WTC11 (cell line): ENCODE measurements around the gene APOL3. TPM values are rescaled to one million over a fixed set of nuclear protein-coding genes. Genes with fewer than 3 reads are reported as not detected.

Experiments
- ATAC-seq: fragments of 200-7000 bp; cut with Tn5 transposase; 2 replicates; pipeline ENCODE4 v1.10.0; 2021; ENCODE audit warnings: mild to moderate bottlenecking, moderate library complexity
- CTCF ChIA-PET: fragments of 300-600 bp; sonication (Branson Sonifier 250); formaldehyde crosslinking; loops from one replicate; lab custom pipeline; 2021; ENCODE audit warnings: antibody characterized with exemption; lab: Charles Lee
- POLR2A ChIA-PET: fragments of 350-600 bp; sonication (Branson Sonifier 250); formaldehyde crosslinking; loops from one replicate; lab custom pipeline; 2021; ENCODE audit warnings: antibody characterized with exemption; lab: Charles Lee
- DNase-seq: peaks from one replicate; pipeline ENCODE4 v3.0.0; 2021; ENCODE audit warnings: low spot score
- H3K27ac Mint-ChIP-seq: 2 replicates; pipeline ENCODE4 v1.8.0; 2021; ENCODE audit warnings: mixed read lengths
- H3K27me3 Mint-ChIP-seq: 2 replicates; pipeline ENCODE4 v1.8.0; 2021; ENCODE audit warnings: low read depth, mild to moderate bottlenecking, moderate library complexity, mixed read lengths
- H3K36me3 Mint-ChIP-seq: 2 replicates; pipeline ENCODE4 v1.8.0; 2021; ENCODE audit warnings: mixed read lengths
- H3K4me1 Mint-ChIP-seq: 2 replicates; pipeline ENCODE4 v1.8.0; 2022; ENCODE audit warnings: mixed read lengths
- H3K4me3 Mint-ChIP-seq: 2 replicates; pipeline ENCODE4 v1.8.0; 2021; ENCODE audit warnings: mild to moderate bottlenecking, moderate library complexity, mixed read lengths
- H3K9me3 Mint-ChIP-seq: 2 replicates; pipeline ENCODE4 v1.8.0; 2021; ENCODE audit warnings: mixed read lengths
- ATF6 ChIP-seq: sonication (generic); formaldehyde crosslinking; IDR thresholded peaks from 2 replicates; pipeline ENCODE4 v1.8.1; 2023; ENCODE audit warnings: mild to moderate bottlenecking, missing genetic modification reagents
- CREB1 ChIP-seq: sonication (generic); formaldehyde crosslinking; IDR thresholded peaks from 2 replicates; pipeline ENCODE4 v1.8.0; 2023; ENCODE audit warnings: mild to moderate bottlenecking, missing genetic modification reagents
- CTCF ChIP-seq: fragments of 200-600 bp; IDR thresholded peaks from 2 replicates; pipeline ENCODE4 v1.8.0; 2022; ENCODE audit warnings: antibody characterized with exemption
- E2F4 ChIP-seq: sonication (generic); formaldehyde crosslinking; IDR thresholded peaks from 2 replicates; pipeline ENCODE4 v1.8.1; 2022; ENCODE audit warnings: low read depth, mild to moderate bottlenecking, moderate library complexity, missing genetic modification reagents, borderline replicate concordance
- E2F5 ChIP-seq: sonication (generic); formaldehyde crosslinking; IDR thresholded peaks from 2 replicates; pipeline ENCODE4 v1.8.1; 2022; ENCODE audit warnings: mild to moderate bottlenecking, moderate library complexity, missing genetic modification reagents
- ESRRA ChIP-seq: sonication (generic); formaldehyde crosslinking; IDR thresholded peaks from 2 replicates; pipeline ENCODE4 v1.8.1; 2022; ENCODE audit warnings: mild to moderate bottlenecking, missing genetic modification reagents, borderline replicate concordance
- MYBL2 ChIP-seq: sonication (generic); formaldehyde crosslinking; IDR thresholded peaks from 2 replicates; pipeline ENCODE4 v1.8.1; 2023; ENCODE audit warnings: mild to moderate bottlenecking, moderate library complexity, missing genetic modification reagents
- NR2C2 ChIP-seq: sonication (generic); formaldehyde crosslinking; IDR thresholded peaks from 2 replicates; pipeline ENCODE4 v1.8.0; 2022; ENCODE audit warnings: mild to moderate bottlenecking, missing genetic modification reagents
- PREB ChIP-seq: sonication (generic); formaldehyde crosslinking; IDR thresholded peaks from 2 replicates; pipeline ENCODE4 v1.8.1; 2022; ENCODE audit warnings: mild to moderate bottlenecking, missing genetic modification reagents, moderate library complexity, borderline replicate concordance
- RELA ChIP-seq: sonication (generic); formaldehyde crosslinking; IDR thresholded peaks from 2 replicates; pipeline ENCODE4 v1.8.1; 2022; ENCODE audit warnings: missing genetic modification reagents, mild to moderate bottlenecking, borderline replicate concordance
- SOX15 ChIP-seq: fragments of 250-450 bp; sonication (Bioruptor Pico); IDR thresholded peaks from 2 replicates; pipeline ENCODE4 v1.9.0; 2021; ENCODE audit warnings: mild to moderate bottlenecking
- TEAD1 ChIP-seq: sonication (generic); formaldehyde crosslinking; IDR thresholded peaks from 2 replicates; pipeline ENCODE4 v1.8.0; 2022; ENCODE audit warnings: mild to moderate bottlenecking, missing genetic modification reagents
- USF1 ChIP-seq: sonication (generic); formaldehyde crosslinking; IDR thresholded peaks from 2 replicates; pipeline ENCODE4 v1.8.0; 2022; ENCODE audit warnings: mild to moderate bottlenecking, missing genetic modification reagents
- ZNF121 ChIP-seq: sonication (generic); formaldehyde crosslinking; IDR thresholded peaks from 2 replicates; pipeline ENCODE4 v1.8.0; 2023; ENCODE audit warnings: missing genetic modification reagents
- ZNF281 ChIP-seq: sonication (generic); formaldehyde crosslinking; IDR thresholded peaks from 2 replicates; pipeline ENCODE4 v1.8.0; 2023; ENCODE audit warnings: mild to moderate bottlenecking, missing genetic modification reagents
- total RNA-seq: library from RNA; stranded (reverse); gene quantifications from 3 replicates; pipeline ENCODE4 v1.2.3, GENCODE V29; 2021

APOL3 gene
- total RNA-seq, 1 experiment from 2014 or later, result 0.26 TPM

- POLR2A ChIA-PET, result no interaction called here
- DNase-seq (no peak), ATAC-seq (no peak)
- Mint-ChIP-seq H3K27me3 (no peaks in the 10 kb centered on the region), H3K27ac (no peak overlapping the region), H3K9me3 (no peaks in the 10 kb centered on the region), H3K36me3 (no peaks in the 10 kb centered on the region), H3K4me3 (no peak overlapping the region), H3K4me1 (peaks cover 3% of the 10 kb centered on the region)
- CTCF ChIA-PET, result interaction anchor here (0.6 kb wide), 2 partner anchors 22 to 34 kb away, joined by 3 read pairs; no protein-coding TSS in a partner anchor
- TF ChIP-seq ZNF281 (CRISPR knock-in tag) (no peak), SOX15 (CRISPR knock-in tag) (no peak), NR2C2 (CRISPR knock-in tag) (no peak), ZNF121 (no peak)
These were observed 53.6 kb downstream of the APOL3 start for GRCh38 chr22:36106910-36107309.

- H3K4me1 Mint-ChIP-seq, result no peaks in the 10 kb centered on the region; the same call in none of the 2 replicates
- ATAC-seq, result no peak
- 0 out of 2 replicates have a peak, but pooled peaks cover 6% of the 10 kb centered on the region for H3K36me3 Mint-ChIP-seq
- TF ChIP-seq TEAD1 (CRISPR knock-in tag) (no peak), ATF6 (CRISPR knock-in tag) (no peak), USF1 (no peak), ESRRA (CRISPR knock-in tag) (no peak), MYBL2 (no peak), E2F4 (no peak), RELA (CRISPR knock-in tag) (no peak), E2F5 (CRISPR knock-in tag) (no peak)
- H3K27me3 Mint-ChIP-seq, result no peaks in the 10 kb centered on the region
- no peak overlapping the region for H3K27ac Mint-ChIP-seq
- H3K9me3 Mint-ChIP-seq, result peaks cover 10% of the 10 kb centered on the region
- no peak overlapping the region for H3K4me3 Mint-ChIP-seq
- POLR2A ChIA-PET, result interaction anchor here (0.5 kb wide), 1 partner anchor 204 kb away, joined by 3 read pairs; no protein-coding TSS in a partner anchor
- no peak for DNase-seq
- CTCF ChIA-PET, result interaction anchor here (0.6 to 4.7 kb wide), 3 partner anchors 15 to 129 kb away, joined by 3 to 23 read pairs (median 3); no protein-coding TSS in a partner anchor
These were observed 55.6 kb downstream of the APOL3 start for GRCh38 chr22:36104988-36105387.

GRCh38 chr22:36104435-36104834 lies 56.1 kb downstream of the APOL3 start:
- no peaks in the 10 kb centered on the region; the same call in 1 of the 2 replicates for H3K4me1 Mint-ChIP-seq
- no peak for TF ChIP-seq PREB
- no peak for TF ChIP-seq CREB1
- TF ChIP-seq CTCF, result peak; percentile 27; the same call in 1 of the 2 replicates
- peak; percentile 61 for ATAC-seq
- ChIA-PET CTCF (interaction anchor here (0.6 to 4.7 kb wide), 4 partner anchors 16 to 129 kb away, joined by 3 to 23 read pairs (median 4); no protein-coding TSS in a partner anchor), POLR2A (no interaction called here)
- H3K9me3 Mint-ChIP-seq, result peaks cover 10% of the 10 kb centered on the region
- H3K4me3 Mint-ChIP-seq, result no peak overlapping the region
- 0 out of 2 replicates have a peak, but pooled peaks cover 6% of the 10 kb centered on the region for H3K36me3 Mint-ChIP-seq
- no peaks in the 10 kb centered on the region for H3K27me3 Mint-ChIP-seq
- H3K27ac Mint-ChIP-seq, result no peak overlapping the region
- DNase-seq, result peak; percentile 45
